ENCODE measurements around the gene CMTM5.

CMTM5 gene

GRCh38 chr14:23358553-23359166, 18.2 kb upstream of the CMTM5 start:
- no peak for DNase-seq

GRCh38 chr14:23359167-23359626, 17.6 kb upstream of the CMTM5 start:
- no peak for DNase-seq

- DNase-seq, result no peak
Measured at GRCh38 chr14:23359722-23360447, 17.0 kb upstream of the CMTM5 start.

- no peak for DNase-seq
Measured at GRCh38 chr14:23360496-23360895, 16.4 kb upstream of the CMTM5 start.

- DNase-seq, result peak; percentile 66
Measured at GRCh38 chr14:23361320-23361719, 15.5 kb upstream of the CMTM5 start.

GRCh38 chr14:23361763-23362162, 15.1 kb upstream of the CMTM5 start:
- DNase-seq, result no peak

GRCh38 chr14:23362200-23362599, 14.6 kb upstream of the CMTM5 start:
- DNase-seq, result peak; percentile 49

GRCh38 chr14:23364164-23365035, 12.4 kb upstream of the CMTM5 start:
- peak; percentile 56 for DNase-seq

- DNase-seq, result peak; percentile 56
Measured at GRCh38 chr14:23365036-23365731, 11.7 kb upstream of the CMTM5 start, which contains the start of gene EFS. Gene EFS (minus strand): TSS chr14:23365172. CDS start chr14:23365025, 147 bp downstream.

GRCh38 chr14:23365732-23366425, 11.0 kb upstream of the CMTM5 start:
- peak; percentile 87 for DNase-seq

- DNase-seq, result peak; percentile 78
Measured at GRCh38 chr14:23366426-23366921, 10.4 kb upstream of the CMTM5 start.

GRCh38 chr14:23370221-23370620, 6.6 kb upstream of the CMTM5 start:
- DNase-seq, result no peak

GRCh38 chr14:23371865-23372264, 5.0 kb upstream of the CMTM5 start:
- DNase-seq, result no peak

GRCh38 chr14:23372509-23372908, 4.3 kb upstream of the CMTM5 start, which contains the start of gene IL25:
Gene IL25 (plus strand): TSS chr14:23372809.
- DNase-seq, result no peak

- no peak for DNase-seq
Measured at GRCh38 chr14:23373041-23373440, 3.8 kb upstream of the CMTM5 start.

- no peak for DNase-seq
Measured at GRCh38 chr14:23375527-23376251, 1.2 kb upstream of the CMTM5 start.

- DNase-seq, result no peak
Measured at GRCh38 chr14:23377198-23377550, 328 bp downstream of the CMTM5 start.

GRCh38 chr14:23377573-23378563, 1.0 kb downstream of the CMTM5 start:
- no peak for DNase-seq

- no peak for DNase-seq
Measured at GRCh38 chr14:23378612-23379220, 1.9 kb downstream of the CMTM5 start.

Data from fibroblast of skin of right biceps (primary cell).